ENCODE results near the gene OR5K4. TPM values are rescaled to one million over a fixed set of nuclear protein-coding genes. Genes with fewer than 3 reads are reported as not detected.

OR5K4 gene
- total RNA-seq, 1 experiment from 2014 or later: not detected

DNA sequence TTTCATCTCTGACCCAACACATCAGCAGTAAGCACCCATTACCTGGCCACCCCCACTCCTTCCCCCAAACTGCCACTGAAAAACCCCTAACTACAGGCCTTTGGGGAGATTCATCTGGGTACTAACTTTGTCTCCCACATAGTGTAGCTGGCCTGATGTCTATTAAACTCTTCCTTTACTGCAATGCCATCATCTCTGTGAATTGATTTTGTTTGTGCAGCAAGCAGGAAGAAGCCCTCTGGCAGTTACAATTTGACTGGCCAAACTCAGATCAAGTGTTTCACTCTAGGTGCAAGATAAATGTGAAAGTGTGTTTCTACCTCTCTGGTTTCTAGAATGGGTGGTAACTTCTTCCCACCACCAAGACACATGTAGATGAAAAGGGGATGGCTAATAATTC, 26.7 kb upstream of the OR5K4 start:
- Histone ChIP-seq H3K4me3 (no peak overlapping the region), H3K4me1 (replicated peaks; ENCODE audit: insufficient read depth) (no peaks in the 10 kb centered on the region), H3K9me2 (ENCODE audit: insufficient read depth) (no peaks in the 10 kb centered on the region), H3K79me2 (ENCODE audit: low read depth) (no peaks in the 10 kb centered on the region), H4K20me1 (ENCODE audit: insufficient read depth) (no peaks in the 10 kb centered on the region), H3K36me3 (ENCODE audit: low read depth) (no peaks in the 10 kb centered on the region), H3K4me2 (no peak overlapping the region), H3K27me3 (ENCODE audit: insufficient read depth, low read depth) (no peaks in the 10 kb centered on the region), H3K27ac (no peak overlapping the region), H2AFZ (no peak overlapping the region), H3F3A (ENCODE audit: insufficient read depth, low read depth) (no peaks in the 10 kb centered on the region), H3K9me3 (ENCODE audit: insufficient read depth, low read depth) (no peaks in the 10 kb centered on the region)
- ChIA-PET POLR2A (ENCODE audit: unreplicated experiment) (no interaction called here), CTCF (no interaction called here)
- BruUV-seq (replicated peaks): no TSS peak
- DNase-seq: no peak
- TF ChIP-seq CTCF (conservative IDR thresholded peaks at IDR 0.05): no peak
- TF ChIP-seq EZH2 (IDR thresholded peaks at IDR 0.05; ENCODE audit: low read depth): no peak
- intact Hi-C loops (cut with micrococcal nuclease; ENCODE audit: unreplicated experiment): loop anchor here (10.0 kb wide), 1 partner anchor 532 kb away; no protein-coding TSS in a partner anchor

GRCh38 chr3:98328933-98329332, 24.7 kb upstream of the OR5K4 start:
- BruUV-seq (replicated peaks): no TSS peak
- H3K27me3 ChIP-seq (ENCODE audit: insufficient read depth, low read depth): no peaks in the 10 kb centered on the region
- H3K4me2 ChIP-seq: no peak overlapping the region
- no peak overlapping the region for H2AFZ ChIP-seq
- H3K36me3 ChIP-seq (ENCODE audit: low read depth): no peaks in the 10 kb centered on the region
- intact Hi-C loops (cut with micrococcal nuclease; ENCODE audit: unreplicated experiment): loop anchor here (1.0 to 10.0 kb wide), 3 partner anchors 141 to 534 kb away; no protein-coding TSS in a partner anchor
- no peaks in the 10 kb centered on the region for H3K9me3 ChIP-seq (ENCODE audit: insufficient read depth, low read depth)
- TF ChIP-seq EZH2 (IDR thresholded peaks at IDR 0.05; ENCODE audit: low read depth) (no peak), CTCF (conservative IDR thresholded peaks at IDR 0.05) (no peak)
- H3F3A ChIP-seq (ENCODE audit: insufficient read depth, low read depth): no peaks in the 10 kb centered on the region
- H4K20me1 ChIP-seq (ENCODE audit: insufficient read depth): no peaks in the 10 kb centered on the region
- no peaks in the 10 kb centered on the region for H3K79me2 ChIP-seq (ENCODE audit: low read depth)
- H3K4me1 ChIP-seq (replicated peaks; ENCODE audit: insufficient read depth): no peaks in the 10 kb centered on the region
- CTCF ChIA-PET: interaction anchor here (0.5 to 2.2 kb wide), 3 partner anchors 192 to 328 kb away, joined by 3 to 16 read pairs (median 4); no protein-coding TSS in a partner anchor
- POLR2A ChIA-PET (ENCODE audit: unreplicated experiment): interaction anchor here (0.6 kb wide), 1 partner anchor 190 kb away, joined by 5 read pairs; no protein-coding TSS in a partner anchor
- DNase-seq: no peak
- no peak overlapping the region for H3K27ac ChIP-seq
- no peaks in the 10 kb centered on the region for H3K9me2 ChIP-seq (ENCODE audit: insufficient read depth)
- no peak overlapping the region for H3K4me3 ChIP-seq

GRCh38 chr3:98329392-98330124, 24.1 kb upstream of the OR5K4 start:
- Histone ChIP-seq H3K4me2 (peak overlapping the region; percentile 17; the same call in 1 of the 2 replicates), H3K9me3 (ENCODE audit: insufficient read depth, low read depth) (no peaks in the 10 kb centered on the region), H3K79me2 (ENCODE audit: low read depth) (no peaks in the 10 kb centered on the region), H2AFZ (no peak overlapping the region), H3K4me3 (no peak overlapping the region), H3K9me2 (ENCODE audit: insufficient read depth) (no peaks in the 10 kb centered on the region), H3K27ac (no peak overlapping the region), H3K4me1 (replicated peaks; ENCODE audit: insufficient read depth) (no peaks in the 10 kb centered on the region), H3F3A (ENCODE audit: insufficient read depth, low read depth) (no peaks in the 10 kb centered on the region), H3K27me3 (ENCODE audit: insufficient read depth, low read depth) (no peaks in the 10 kb centered on the region), H4K20me1 (ENCODE audit: insufficient read depth) (no peaks in the 10 kb centered on the region), H3K36me3 (ENCODE audit: low read depth) (no peaks in the 10 kb centered on the region)
- BruUV-seq (replicated peaks): no TSS peak
- CTCF ChIA-PET: interaction anchor here (0.5 to 2.2 kb wide), 5 partner anchors 127 to 327 kb away, joined by 3 to 16 read pairs (median 3); no protein-coding TSS in a partner anchor
- DNase-seq: peak; percentile 44 to 46
- TF ChIP-seq EZH2 (IDR thresholded peaks at IDR 0.05; ENCODE audit: low read depth): no peak
- TF ChIP-seq CTCF (conservative IDR thresholded peaks at IDR 0.05): peak; percentile 91
- intact Hi-C loops (cut with micrococcal nuclease; ENCODE audit: unreplicated experiment): loop anchor here (1.0 to 10.0 kb wide), 7 partner anchors 65 to 1428 kb away; partner anchors contain the start of gene OR5K3
- POLR2A ChIA-PET (ENCODE audit: unreplicated experiment): interaction anchor here (0.6 kb wide), 1 partner anchor 189 kb away, joined by 5 read pairs; no protein-coding TSS in a partner anchor
